HEK293T (cell line): Measurements from ENCODE around the gene GNAQ.

Experiments
- BHLHE40 ChIP-seq: fragments of 450-650 bp; IDR thresholded peaks from 2 replicates; pipeline ENCODE4 v1.6.1; 2016; ENCODE audit warnings: mild to moderate bottlenecking, moderate library complexity, borderline replicate concordance
- CTBP1 ChIP-seq: fragments of 450-650 bp; IDR thresholded peaks from 2 replicates; pipeline ENCODE4 v1.6.1; 2016; ENCODE audit warnings: borderline replicate concordance
- L3MBTL2 ChIP-seq: fragments of 450-650 bp; conservative IDR thresholded peaks from 2 replicates; pipeline ENCODE4 v1.6.1; 2016; ENCODE audit warnings: mild to moderate bottlenecking
- SUZ12 ChIP-seq: fragments of 450-650 bp; IDR thresholded peaks from 2 replicates; pipeline ENCODE4 v1.6.1; 2016; ENCODE audit warnings: mild to moderate bottlenecking
- TARDBP ChIP-seq: fragments of 450-650 bp; IDR thresholded peaks from 2 replicates; pipeline ENCODE4 v1.6.1; 2016
- TF ChIP-seq, protein P1 (sequence below): fragments of 450-650 bp; IDR thresholded peaks from 2 replicates; pipeline ENCODE4 v1.6.1; 2016

GRCh38 chr9:77968506-77968905 lies 63.1 kb downstream of the GNAQ start:
- TF ChIP-seq BHLHE40 (no peak), SUZ12 (no peak), TARDBP (no peak), L3MBTL2 (no peak), CTBP1 (no peak)
- TF ChIP-seq, protein P1, sequence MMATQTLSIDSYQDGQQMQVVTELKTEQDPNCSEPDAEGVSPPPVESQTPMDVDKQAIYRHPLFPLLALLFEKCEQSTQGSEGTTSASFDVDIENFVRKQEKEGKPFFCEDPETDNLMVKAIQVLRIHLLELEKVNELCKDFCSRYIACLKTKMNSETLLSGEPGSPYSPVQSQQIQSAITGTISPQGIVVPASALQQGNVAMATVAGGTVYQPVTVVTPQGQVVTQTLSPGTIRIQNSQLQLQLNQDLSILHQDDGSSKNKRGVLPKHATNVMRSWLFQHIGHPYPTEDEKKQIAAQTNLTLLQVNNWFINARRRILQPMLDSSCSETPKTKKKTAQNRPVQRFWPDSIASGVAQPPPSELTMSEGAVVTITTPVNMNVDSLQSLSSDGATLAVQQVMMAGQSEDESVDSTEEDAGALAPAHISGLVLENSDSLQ: no peak
